UCSD-AML1 (cell line): Measurements from ENCODE around the gene PTPRD.

ENCODE experiments used
- DNase-seq: peaks from one replicate; lab custom pipeline; 2025; ENCODE audit not compliant: unreplicated experiment; lab: John Stamatoyannopoulos, UW

Gene PTPRD

GRCh38 chr9:8809741-8810140 is 1803.1 kb downstream of the PTPRD start:
- DNase-seq: no peak

GRCh38 chr9:8806150-8806549 is 1806.7 kb downstream of the PTPRD start:
- no peak for DNase-seq

GRCh38 chr9:8804613-8805012 is 1808.2 kb downstream of the PTPRD start:
- no peak for DNase-seq

GRCh38 chr9:8802242-8802641 is 1810.6 kb downstream of the PTPRD start:
- no peak for DNase-seq

GRCh38 chr9:8800196-8800595 is 1812.6 kb downstream of the PTPRD start:
- no peak for DNase-seq

GRCh38 chr9:8799615-8800014 is 1813.2 kb downstream of the PTPRD start:
- DNase-seq: no peak

GRCh38 chr9:8799206-8799605 is 1813.6 kb downstream of the PTPRD start:
- DNase-seq: no peak

- no peak for DNase-seq
Observed at GRCh38 chr9:8784838-8785237, 1828.0 kb downstream of the PTPRD start.

GRCh38 chr9:8783941-8784340 is 1828.9 kb downstream of the PTPRD start:
- no peak for DNase-seq

GRCh38 chr9:8782237-8782636 is 1830.6 kb downstream of the PTPRD start:
- no peak for DNase-seq

- no peak for DNase-seq
Observed at GRCh38 chr9:8781458-8781857, 1831.3 kb downstream of the PTPRD start.

GRCh38 chr9:8780386-8780785 is 1832.4 kb downstream of the PTPRD start:
- DNase-seq: no peak

- DNase-seq: no peak
Observed at GRCh38 chr9:8779478-8779877, 1833.3 kb downstream of the PTPRD start.

GRCh38 chr9:8778356-8778755 is 1834.4 kb downstream of the PTPRD start:
- no peak for DNase-seq

GRCh38 chr9:8772302-8772701 is 1840.5 kb downstream of the PTPRD start:
- DNase-seq: no peak

- no peak for DNase-seq
Observed at GRCh38 chr9:8769153-8769552, 1843.6 kb downstream of the PTPRD start.

- no peak for DNase-seq
Observed at GRCh38 chr9:8766096-8766495, 1846.7 kb downstream of the PTPRD start.

GRCh38 chr9:8764051-8764450 is 1848.8 kb downstream of the PTPRD start:
- DNase-seq: no peak

- DNase-seq: no peak
Observed at GRCh38 chr9:8762479-8763085, 1850.2 kb downstream of the PTPRD start.

- DNase-seq: no peak
Observed at GRCh38 chr9:8760000-8760767, 1852.6 kb downstream of the PTPRD start.

- no peak for DNase-seq
Observed at GRCh38 chr9:8757881-8758280, 1854.9 kb downstream of the PTPRD start.

GRCh38 chr9:8754751-8755150 is 1858.1 kb downstream of the PTPRD start:
- DNase-seq: no peak

GRCh38 chr9:8751406-8751930 is 1861.3 kb downstream of the PTPRD start:
- DNase-seq: no peak
